DMS153 treated with DMSO at 0.1 percent for 48 hours (cell line): ENCODE data around the gene PIK3C2G.

Source experiments
- DNase-seq: peaks from one replicate; lab custom pipeline; 2025; ENCODE audit not compliant: unreplicated experiment; lab: John Stamatoyannopoulos, UW

The PIK3C2G gene

DNA sequence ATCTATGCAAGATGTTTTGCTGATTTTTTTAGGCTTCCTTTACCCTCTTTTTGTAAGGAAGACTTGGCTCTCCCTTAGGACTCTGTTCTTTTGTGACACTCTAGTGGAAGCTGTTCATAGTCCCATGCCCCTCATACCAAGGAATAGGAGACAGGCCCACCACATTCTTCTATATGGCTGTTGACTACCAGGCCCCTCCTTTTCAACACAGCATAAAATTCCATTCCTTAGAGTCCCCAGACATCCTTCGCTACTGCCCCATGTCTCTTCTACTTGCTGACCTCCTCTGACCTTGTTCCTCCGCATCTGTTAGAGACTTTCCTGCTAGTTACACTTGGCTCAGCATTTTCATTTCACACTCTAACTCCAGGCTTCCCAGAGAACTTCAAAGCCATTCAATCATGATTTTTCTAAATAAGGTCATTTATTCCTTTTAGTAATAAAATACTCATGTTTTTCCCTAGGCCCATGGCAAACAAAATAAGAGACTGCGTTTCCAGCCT lies 9.7 kb downstream of the PIK3C2G start:
- no peak for DNase-seq

GRCh38 chr12:18275981-18276380 lies 14.7 kb downstream of the PIK3C2G start:
- no peak for DNase-seq

DNA sequence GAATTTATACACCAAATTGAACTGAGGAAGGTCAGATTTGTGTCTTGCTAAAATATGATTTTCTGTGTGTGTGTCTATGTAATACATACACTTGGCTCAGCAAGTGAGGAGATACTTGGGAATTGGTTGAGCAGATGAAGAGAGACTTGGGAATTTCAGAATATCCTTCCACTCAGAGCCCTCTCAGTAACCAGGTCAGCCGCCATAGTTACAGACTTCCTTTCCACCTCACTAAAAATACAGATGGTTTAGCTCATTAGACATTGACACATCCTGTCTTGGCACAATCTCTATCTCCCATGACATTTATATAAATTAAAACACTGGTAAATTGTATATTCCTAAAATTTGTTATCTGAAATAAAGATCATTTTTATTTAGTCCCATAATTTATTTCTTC lies 15.9 kb downstream of the PIK3C2G start:
- no peak for DNase-seq

GRCh38 chr12:18280728-18281127 lies 19.4 kb downstream of the PIK3C2G start:
- DNase-seq: no peak

DNA sequence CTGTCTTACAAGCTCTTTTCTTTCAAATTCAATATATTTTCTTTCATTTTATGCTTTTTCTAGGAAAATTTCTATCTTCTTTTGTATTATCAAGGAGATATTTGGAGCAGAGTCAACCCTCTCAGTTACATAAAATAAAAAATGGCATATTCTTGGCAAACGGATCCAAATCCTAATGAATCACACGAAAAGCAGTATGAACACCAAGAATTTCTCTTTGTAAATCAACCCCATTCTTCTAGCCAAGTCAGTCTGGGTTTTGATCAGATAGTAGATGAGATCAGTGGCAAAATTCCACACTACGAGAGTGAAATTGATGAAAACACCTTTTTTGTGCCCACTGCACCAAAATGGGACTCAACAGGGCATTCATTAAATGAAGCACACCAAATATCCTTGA lies 20.6 kb downstream of the PIK3C2G start:
- no peak for DNase-seq

DNA sequence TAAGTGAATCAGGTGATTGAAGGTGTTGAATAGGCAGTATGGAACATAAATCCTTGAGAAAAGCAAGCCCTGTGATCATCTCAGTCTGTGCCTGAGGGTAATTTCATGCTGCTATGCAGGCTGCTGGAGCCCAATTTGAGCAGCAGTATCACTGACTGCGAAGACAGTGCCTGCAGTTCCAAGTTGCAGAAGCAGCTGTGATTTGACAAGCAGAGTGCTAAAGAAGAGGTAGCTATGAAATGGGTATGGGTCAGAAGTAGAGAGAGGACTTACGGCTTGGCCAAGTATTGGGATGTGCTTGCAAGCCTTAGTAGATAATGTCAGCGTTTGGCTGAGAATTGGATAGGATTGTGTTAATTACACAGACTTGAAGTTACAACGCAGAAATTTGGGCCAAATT lies 22.5 kb downstream of the PIK3C2G start:
- DNase-seq: no peak

- no peak for DNase-seq
Observed at GRCh38 chr12:18284386-18284785, 23.1 kb downstream of the PIK3C2G start.

GRCh38 chr12:18285161-18285560 lies 23.8 kb downstream of the PIK3C2G start:
- DNase-seq: no peak

GRCh38 chr12:18290386-18290785 lies 29.1 kb downstream of the PIK3C2G start:
- DNase-seq: no peak

- no peak for DNase-seq
Observed at GRCh38 chr12:18294889-18295288, 33.6 kb downstream of the PIK3C2G start.

GRCh38 chr12:18296201-18296908 lies 35.0 kb downstream of the PIK3C2G start:
- no peak for DNase-seq

GRCh38 chr12:18296909-18297280 lies 35.6 kb downstream of the PIK3C2G start:
- DNase-seq: no peak

GRCh38 chr12:18297902-18298301 lies 36.6 kb downstream of the PIK3C2G start:
- no peak for DNase-seq

DNA sequence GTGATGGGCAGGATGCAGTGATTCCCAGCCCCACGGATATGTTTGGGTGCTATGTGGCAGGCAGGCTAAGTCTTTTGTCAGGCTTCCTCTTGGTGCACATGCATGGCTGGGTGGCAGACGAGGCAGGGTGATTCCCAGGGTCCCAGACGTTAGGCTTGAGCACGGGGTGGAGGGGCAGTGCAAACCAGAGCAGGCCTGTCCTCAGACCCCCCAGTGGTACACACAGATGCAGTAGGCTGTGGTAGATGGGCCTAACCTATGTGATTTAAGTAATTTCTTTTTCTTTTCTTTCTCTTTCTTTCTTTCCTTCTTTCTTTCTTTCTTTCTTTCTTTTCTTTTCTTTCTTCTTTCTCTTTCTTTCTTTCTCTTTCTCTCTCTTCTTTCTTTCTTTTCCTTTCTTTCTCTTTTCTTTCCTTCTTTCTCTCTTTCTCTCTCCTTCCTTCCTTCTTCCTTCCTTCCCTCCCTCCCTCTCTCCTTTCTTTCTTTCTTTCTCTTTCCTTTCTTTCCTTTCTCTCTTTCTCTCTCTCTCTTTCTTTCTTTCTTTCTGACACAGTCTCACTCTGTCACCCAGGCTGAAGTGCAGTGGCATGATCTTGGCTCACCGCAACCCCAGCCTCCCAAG lies 41.6 kb downstream of the PIK3C2G start:
- no peak for DNase-seq

DNA sequence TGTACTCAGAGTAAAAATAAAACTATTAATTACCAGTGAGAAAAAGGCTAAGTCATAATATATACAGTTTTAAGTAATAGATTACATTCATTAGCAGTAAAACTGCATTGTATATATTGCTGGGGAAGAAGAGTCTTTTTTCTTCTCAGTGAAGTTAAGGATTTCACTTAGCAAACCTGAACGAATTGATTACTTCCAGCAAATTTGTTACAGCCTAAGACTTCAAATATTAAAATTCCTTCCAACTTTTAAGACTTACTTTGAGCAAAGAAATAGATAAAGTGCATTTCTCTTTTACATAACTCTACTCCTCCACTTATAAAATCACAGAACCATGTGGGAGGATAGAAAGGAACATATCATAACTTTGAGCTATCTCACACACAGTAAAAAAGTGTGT lies 43.3 kb downstream of the PIK3C2G start:
- DNase-seq: no peak

GRCh38 chr12:18306311-18306710 lies 45.0 kb downstream of the PIK3C2G start:
- DNase-seq: no peak

DNA sequence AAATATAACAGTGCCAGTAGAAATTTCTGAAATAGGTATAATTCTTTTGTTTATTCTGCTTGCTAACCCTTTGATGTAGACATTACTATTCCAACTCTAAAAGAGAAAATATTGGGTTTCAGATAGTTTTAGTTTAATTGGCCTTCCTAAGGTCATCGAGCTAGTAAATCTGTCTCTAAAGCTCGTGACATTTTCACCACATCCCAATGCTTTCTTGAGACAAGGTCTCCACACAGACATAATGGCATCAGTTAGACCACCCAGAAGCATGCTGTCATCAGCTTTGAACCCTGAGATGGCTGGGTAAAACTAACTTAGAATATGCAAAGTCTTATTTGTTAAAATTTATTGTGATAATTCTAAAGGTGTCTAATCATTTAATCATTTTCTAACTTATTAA lies 52.0 kb downstream of the PIK3C2G start:
- DNase-seq: no peak

DNA sequence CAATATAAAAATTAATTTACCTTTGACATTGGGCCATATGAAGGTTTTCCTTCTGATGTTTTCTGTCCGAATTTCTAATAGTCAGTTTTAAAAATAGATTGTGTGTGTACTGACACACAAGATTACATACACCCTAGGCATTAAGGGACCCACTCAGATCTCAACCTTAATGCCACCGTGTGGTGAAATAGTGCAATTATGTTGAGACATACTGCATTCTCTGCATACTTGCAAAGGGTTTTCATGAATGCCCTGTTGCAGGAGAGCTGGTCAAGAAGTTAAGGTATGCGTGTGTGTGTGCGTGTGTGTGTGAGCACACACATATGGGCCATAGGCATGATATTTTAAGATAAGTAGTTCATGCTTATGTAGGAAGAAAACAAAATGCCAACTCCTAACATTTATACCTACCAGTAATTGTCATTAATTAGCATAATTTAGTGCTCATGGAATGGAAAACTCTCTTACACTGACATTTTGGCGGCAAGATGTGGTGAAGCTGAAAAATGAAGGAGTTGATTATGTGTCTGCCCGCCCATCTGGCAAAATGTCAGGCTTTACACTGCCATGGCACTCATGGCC lies 58.8 kb downstream of the PIK3C2G start:
- no peak for DNase-seq

DNA sequence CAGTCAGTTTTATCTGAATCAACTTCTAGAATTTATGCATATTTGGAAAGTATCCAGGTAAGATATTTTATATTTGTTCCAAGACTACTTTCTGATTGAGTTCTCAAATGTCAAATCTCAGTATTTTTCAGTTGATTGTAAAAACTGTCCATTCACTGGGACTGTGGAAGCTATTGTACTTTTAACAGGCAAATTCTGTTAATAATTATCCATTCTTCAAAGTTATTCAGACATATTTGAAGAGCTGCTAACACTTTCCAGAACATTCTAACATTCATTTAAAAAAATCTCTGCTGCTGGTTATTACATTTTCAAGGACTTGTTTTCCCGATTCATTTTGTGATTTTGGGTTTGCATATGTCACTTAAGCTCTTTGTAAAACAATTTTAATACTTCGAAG lies 59.7 kb downstream of the PIK3C2G start:
- DNase-seq: no peak

DNA sequence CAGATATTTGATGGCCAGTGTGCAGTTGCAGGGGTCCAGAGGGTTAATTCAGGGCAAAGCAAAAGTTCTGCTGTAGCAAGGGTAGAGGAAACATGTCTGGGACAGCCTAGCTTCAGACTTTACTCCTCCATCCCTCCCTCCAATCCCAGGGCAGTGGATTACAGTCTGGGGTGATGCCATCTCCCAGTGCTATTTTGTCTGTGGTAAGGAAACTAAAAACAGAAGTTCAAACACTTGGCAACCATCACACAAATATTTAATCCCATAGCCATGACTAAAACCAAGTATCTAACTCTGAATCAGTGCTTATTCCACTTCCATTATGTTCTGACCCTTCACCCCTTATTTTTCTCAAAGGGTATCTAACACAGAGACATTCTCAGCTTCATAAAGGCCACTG lies 61.8 kb downstream of the PIK3C2G start:
- DNase-seq: no peak

- DNase-seq: no peak
Observed at GRCh38 chr12:18327036-18327435, 65.7 kb downstream of the PIK3C2G start.

DNA sequence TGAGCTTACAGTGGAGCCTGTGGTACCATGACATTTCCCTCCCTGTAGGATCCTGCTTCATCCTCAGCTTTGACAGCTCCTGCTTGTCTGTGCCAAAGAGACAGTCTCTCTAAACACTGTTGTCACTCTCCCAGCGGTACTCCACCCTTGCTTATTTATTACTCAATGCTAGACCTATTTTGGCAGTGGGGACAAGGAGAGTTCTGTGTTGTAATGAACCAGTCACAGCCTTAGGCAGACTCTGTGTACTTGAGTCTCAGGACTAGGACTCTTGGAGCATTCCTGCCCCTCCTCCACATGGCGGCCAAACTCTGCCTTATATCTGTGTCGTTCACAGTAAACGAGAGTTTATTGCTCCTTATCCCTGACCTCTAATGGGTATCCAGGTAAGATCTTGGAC lies 70.9 kb downstream of the PIK3C2G start:
- no peak for DNase-seq
